Stimulated activated CD8-positive, alpha-beta memory T cell treated with anti-CD3 and anti-CD28 coated beads, Interleukin-15, amount 100 ng/mL, for 24 hours (primary cell): ENCODE data around the gene ECM1.
A peak's percentile ranks its signal among the peaks of the same experiment; 100 is the strongest.

ENCODE experiments used
- DNase-seq: peaks from one replicate; pipeline ENCODE4 v3.0.0-alpha.2; 2020; ENCODE audit warnings: low read depth

ECM1 gene

DNA sequence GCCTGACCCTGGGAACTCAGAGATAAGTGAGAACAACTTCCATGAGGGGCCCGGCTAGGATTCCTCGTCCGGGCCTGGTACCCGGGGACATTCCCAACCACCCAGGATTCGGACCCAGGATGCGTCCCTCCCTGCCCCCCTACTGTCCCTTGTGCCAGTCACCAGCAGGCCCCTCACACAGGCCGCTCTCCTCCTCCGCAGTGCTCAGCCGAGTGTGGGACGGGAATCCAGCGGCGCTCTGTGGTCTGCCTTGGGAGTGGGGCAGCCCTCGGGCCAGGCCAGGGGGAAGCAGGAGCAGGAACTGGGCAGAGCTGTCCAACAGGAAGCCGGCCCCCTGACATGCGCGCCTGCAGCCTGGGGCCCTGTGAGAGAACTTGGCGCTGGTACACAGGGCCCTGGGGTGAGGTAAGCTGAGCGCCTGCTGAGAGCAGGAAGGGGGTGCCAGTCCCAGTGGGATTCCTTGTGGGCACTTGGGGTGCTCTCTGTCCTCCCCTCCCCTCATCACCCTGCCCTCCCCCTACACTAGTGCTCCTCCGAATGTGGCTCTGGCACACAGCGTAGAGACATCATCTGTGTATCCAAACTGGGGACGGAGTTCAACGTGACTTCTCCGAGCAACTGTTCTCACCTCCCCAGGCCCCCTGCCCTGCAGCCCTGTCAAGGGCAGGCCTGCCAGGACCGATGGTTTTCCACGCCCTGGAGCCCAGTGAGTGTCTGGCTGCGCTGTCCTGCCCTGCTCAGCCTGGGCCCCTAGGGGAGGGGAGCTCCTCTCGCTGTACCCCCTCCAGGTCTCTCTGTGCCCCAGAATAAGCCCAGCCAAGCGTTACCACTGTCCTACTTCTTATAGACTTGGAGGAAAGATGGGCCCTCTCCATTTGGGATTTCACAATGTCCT is 51.1 kb downstream of the ECM1 start:
- DNase-seq: no peak

- no peak for DNase-seq
Observed at GRCh38 chr1:150559656-150560010, 51.7 kb downstream of the ECM1 start.

GRCh38 chr1:150560011-150560438 is 52.1 kb downstream of the ECM1 start:
- DNase-seq: peak; percentile 44

- peak; percentile 47 for DNase-seq
Observed at GRCh38 chr1:150560576-150561253, 52.8 kb downstream of the ECM1 start.

DNA sequence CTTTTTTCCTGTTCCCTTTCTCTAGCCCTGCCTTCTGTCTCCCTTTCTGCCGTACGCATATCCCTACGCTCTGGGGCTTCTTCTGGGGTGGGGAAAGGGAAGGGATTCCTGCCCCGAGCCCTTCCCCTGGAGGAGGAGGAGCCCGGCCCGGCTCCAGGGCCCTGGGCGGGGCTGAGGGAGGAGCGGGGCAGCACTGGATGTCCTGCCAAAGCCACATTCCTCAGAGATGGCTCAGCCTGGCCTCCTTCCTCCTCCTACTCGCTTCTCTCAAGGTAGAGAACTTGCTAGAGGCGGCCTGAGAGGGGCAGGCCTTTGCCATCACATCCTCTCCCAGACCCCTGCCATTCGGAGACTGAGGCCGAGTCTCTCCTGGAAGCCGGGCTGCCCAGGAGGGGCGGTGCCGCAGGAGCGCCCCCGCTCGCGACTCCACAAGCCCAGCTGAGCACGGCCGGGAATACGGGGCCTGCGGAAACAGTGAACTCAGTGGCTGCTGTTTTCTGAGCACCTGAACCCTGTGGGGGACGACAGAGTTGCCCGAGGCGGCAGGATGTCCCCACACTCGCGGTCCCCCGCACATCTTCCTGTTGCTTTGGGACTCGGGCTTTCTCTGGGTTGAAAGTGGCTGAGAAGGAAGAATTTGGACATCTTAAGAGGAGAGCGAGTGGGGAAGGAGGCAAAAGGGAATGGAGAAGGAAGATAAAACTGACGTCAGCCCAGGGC is 53.5 kb downstream of the ECM1 start:
- DNase-seq: no peak

DNA sequence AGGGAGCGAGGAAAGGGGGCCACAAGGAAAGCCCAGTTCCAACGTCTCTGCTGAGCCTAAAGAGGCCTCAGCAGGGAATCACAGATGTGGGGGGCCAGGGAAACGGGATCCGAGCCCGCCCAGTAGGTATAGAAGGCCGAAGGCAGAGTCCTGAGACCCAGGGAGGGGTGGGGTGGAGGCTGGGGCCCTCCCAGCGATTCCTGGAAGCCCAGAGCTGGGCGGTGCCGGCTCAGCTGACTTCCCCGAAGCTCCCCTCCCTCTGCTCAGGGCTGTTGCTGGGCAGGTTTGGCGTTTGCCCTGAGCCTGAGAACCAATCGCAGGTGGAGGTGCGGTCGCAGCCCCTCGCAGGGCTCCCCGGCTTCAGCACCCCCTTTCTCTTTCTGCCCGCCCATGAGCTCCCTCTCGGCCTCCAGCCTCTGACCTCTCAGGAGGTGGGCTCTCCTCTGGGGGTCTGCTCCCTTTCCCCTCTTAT is 54.1 kb downstream of the ECM1 start:
- peak; percentile 72 for DNase-seq

GRCh38 chr1:150562446-150563339 is 54.8 kb downstream of the ECM1 start:
- DNase-seq: no peak
